ENCODE results near the gene ANKRD33B.

GRCh38 chr5:10623305-10623910 is 59.5 kb downstream of the ANKRD33B start:
- TF ChIP-seq CTCF (IDR thresholded peaks at IDR 0.05; ENCODE audit: poor library complexity), result no peak
- TF ChIP-seq EZH2 (IDR thresholded peaks at IDR 0.05; ENCODE audit: borderline replicate concordance), result no peak
